Astrocyte (in vitro differentiated cells and primary cell): Measurements from ENCODE around the gene ANTXR2. TPM values are rescaled to one million over a fixed set of nuclear protein-coding genes. Genes with fewer than 3 reads are reported as not detected.
"Not testable (repeated sequence)": the region's sequence is repeated elsewhere in the genome, so short reads cannot be mapped to it uniquely, and the experiment has no call there.

Experiments
- DNase-seq: peaks from one replicate; pipeline ENCODE4 v3.0.0-alpha.2; 2010; ENCODE audit warnings: low read depth
- FAIRE-seq: peaks from 2 replicates; lab custom pipeline; 2011; peaks lifted over from hg19 to GRCh38; lab: Jason Lieb, UNC
- H2AFZ ChIP-seq: 2 replicates; pipeline ENCODE4 v1.6.0; 2012; ENCODE audit warnings: low read depth, low read length, inconsistent platforms
- H3K27ac ChIP-seq: 2 replicates; pipeline ENCODE4 v1.5.1; 2011; ENCODE audit warnings: low read depth, low read length, inconsistent platforms
- H3K27me3 ChIP-seq: 2 replicates; pipeline ENCODE4 v1.6.0; 2011; ENCODE audit warnings: low read length, inconsistent platforms; ENCODE audit not compliant: insufficient read depth
- H3K36me3 ChIP-seq: 2 replicates; pipeline ENCODE4 v1.5.1; 2011; ENCODE audit warnings: low read length, inconsistent platforms; ENCODE audit not compliant: insufficient read depth
- H3K4me1 ChIP-seq: 2 replicates; pipeline ENCODE4 v1.5.1; 2011; ENCODE audit warnings: low read length, inconsistent platforms; ENCODE audit not compliant: insufficient read depth
- H3K4me2 ChIP-seq: 2 replicates; pipeline ENCODE4 v1.6.0; 2012; ENCODE audit warnings: low read length, inconsistent platforms
- H3K4me3 ChIP-seq: 2 replicates; pipeline ENCODE4 v1.5.1; 2011; ENCODE audit warnings: low read depth, mild to moderate bottlenecking, low read length, inconsistent platforms; ENCODE audit not compliant: insufficient read depth
- H3K79me2 ChIP-seq: 2 replicates; pipeline ENCODE4 v1.6.0; 2012; ENCODE audit warnings: mild to moderate bottlenecking, low read length, inconsistent platforms; ENCODE audit not compliant: insufficient read depth
- H3K9ac ChIP-seq: 2 replicates; pipeline ENCODE4 v1.6.0; 2012; ENCODE audit warnings: mild to moderate bottlenecking, low read length, inconsistent platforms
- H3K9me3 ChIP-seq: 2 replicates; pipeline ENCODE4 v1.5.1; 2012; ENCODE audit warnings: low read depth, mild to moderate bottlenecking, low read length, inconsistent platforms; ENCODE audit not compliant: insufficient read depth
- H4K20me1 ChIP-seq: 2 replicates; pipeline ENCODE4 v1.6.0; 2012; ENCODE audit warnings: low read length, inconsistent platforms; ENCODE audit not compliant: insufficient read depth
- H3K27ac Mint-ChIP-seq: one replicate; pipeline ENCODE4 v1.8.0; 2021; ENCODE audit warnings: mild to moderate bottlenecking, mixed read lengths; ENCODE audit not compliant: unreplicated experiment
- H3K27me3 Mint-ChIP-seq: one replicate; pipeline ENCODE4 v1.8.0; 2021; ENCODE audit warnings: low read depth, mixed read lengths; ENCODE audit not compliant: unreplicated experiment
- H3K36me3 Mint-ChIP-seq: one replicate; pipeline ENCODE4 v1.8.0; 2021; ENCODE audit warnings: low read depth, mixed read lengths; ENCODE audit not compliant: unreplicated experiment
- H3K4me1 Mint-ChIP-seq: one replicate; pipeline ENCODE4 v1.8.0; 2021; ENCODE audit warnings: low read depth, mixed read lengths; ENCODE audit not compliant: unreplicated experiment
- H3K4me3 Mint-ChIP-seq: one replicate; pipeline ENCODE4 v1.8.0; 2021; ENCODE audit warnings: mild to moderate bottlenecking, moderate library complexity, mixed read lengths; ENCODE audit not compliant: unreplicated experiment
- H3K9me3 Mint-ChIP-seq: one replicate; pipeline ENCODE4 v1.8.0; 2021; ENCODE audit warnings: mild to moderate bottlenecking, mixed read lengths; ENCODE audit not compliant: unreplicated experiment
- CTCF ChIP-seq: IDR thresholded peaks from 2 replicates; pipeline ENCODE4 v1.5.1; 2011; ENCODE audit warnings: low read depth, mild to moderate bottlenecking, inconsistent platforms, low read length, moderate library complexity; ENCODE audit not compliant: insufficient read depth
- EZH2 ChIP-seq: IDR thresholded peaks from 2 replicates; pipeline ENCODE4 v1.6.1; 2012; ENCODE audit warnings: mild to moderate bottlenecking, low read length, inconsistent platforms; ENCODE audit not compliant: insufficient read depth
- total RNA-seq: library from RNA; stranded (reverse); gene quantifications from 2 replicates; pipeline ENCODE4 v1.2.1, GENCODE V29; 2021

Gene ANTXR2
- total RNA-seq, 1 donor from 2014 or later: 34.7 TPM

- Histone ChIP-seq H3K27me3 (no peaks in the 10 kb centered on the region), H3K79me2 (peaks cover 78% of the 10 kb centered on the region), H3K36me3 (no peaks in the 10 kb centered on the region), H3K4me1 (no peaks in the 10 kb centered on the region), H3K4me2 (no peak overlapping the region), H2AFZ (no peak overlapping the region), H3K9me3 (no peaks in the 10 kb centered on the region), H3K4me3 (no peak overlapping the region), H3K27ac (no peak overlapping the region), H4K20me1 (peaks cover 40% of the 10 kb centered on the region), H3K9ac (no peak overlapping the region)
- H3K9me3 Mint-ChIP-seq: no peaks in the 10 kb centered on the region
- H3K4me3 Mint-ChIP-seq: no peak overlapping the region
- FAIRE-seq (no peak), DNase-seq (no peak)
- H3K4me1 Mint-ChIP-seq: no peaks in the 10 kb centered on the region
- H3K27me3 Mint-ChIP-seq: no peaks in the 10 kb centered on the region
- no peaks in the 10 kb centered on the region for H3K36me3 Mint-ChIP-seq
- no peak overlapping the region for H3K27ac Mint-ChIP-seq
- TF ChIP-seq EZH2: no peak
- TF ChIP-seq CTCF: no peak
Measured at GRCh38 chr4:79991601-79992000, 81.4 kb downstream of the ANTXR2 start.

GRCh38 chr4:79991100-79991499 lies 81.9 kb downstream of the ANTXR2 start:
- not testable (repeated sequence) for H3K36me3 ChIP-seq, H3K9me3 ChIP-seq, H3K27me3 ChIP-seq, H3K4me1 Mint-ChIP-seq, H3K4me3 Mint-ChIP-seq, H3K4me2 ChIP-seq, H2AFZ ChIP-seq, FAIRE-seq, H3K9me3 Mint-ChIP-seq, H3K36me3 Mint-ChIP-seq, H3K4me1 ChIP-seq, DNase-seq, H3K27ac Mint-ChIP-seq, H3K9ac ChIP-seq, H3K27me3 Mint-ChIP-seq, H3K27ac ChIP-seq, H3K4me3 ChIP-seq
- peaks cover 78% of the 10 kb centered on the region for H3K79me2 ChIP-seq
- H4K20me1 ChIP-seq: peaks cover 41% of the 10 kb centered on the region

- Mint-ChIP-seq H3K4me3 (no peak overlapping the region), H3K4me1 (no peaks in the 10 kb centered on the region), H3K36me3 (no peaks in the 10 kb centered on the region), H3K27me3 (no peaks in the 10 kb centered on the region), H3K9me3 (peaks cover 1% of the 10 kb centered on the region), H3K27ac (no peak overlapping the region)
- TF ChIP-seq CTCF: no peak
- no peak for TF ChIP-seq EZH2
- no peak overlapping the region for H3K4me3 ChIP-seq
- H2AFZ ChIP-seq: no peak overlapping the region
- H3K79me2 ChIP-seq: peaks cover 64% of the 10 kb centered on the region
- FAIRE-seq (no peak), DNase-seq (no peak)
- H3K4me2 ChIP-seq: no peak overlapping the region
- no peaks in the 10 kb centered on the region for H3K9me3 ChIP-seq
- peaks cover 33% of the 10 kb centered on the region for H4K20me1 ChIP-seq
- H3K27me3 ChIP-seq: no peaks in the 10 kb centered on the region
- H3K36me3 ChIP-seq: peaks cover 2% of the 10 kb centered on the region
- H3K4me1 ChIP-seq: no peaks in the 10 kb centered on the region
- no peak overlapping the region for H3K27ac ChIP-seq
- H3K9ac ChIP-seq: no peak overlapping the region
Measured at GRCh38 chr4:79987401-79987800, 85.6 kb downstream of the ANTXR2 start.
